AG09319 (cell line): ENCODE measurements around the gene PKLR.

ENCODE experiments used
- DNase-seq: peaks from one replicate; pipeline ENCODE4 v3.0.0-alpha.2; 2010; ENCODE audit warnings: low read depth; ENCODE audit errors: extremely low read depth
- CTCF ChIP-seq: IDR thresholded peaks from 2 replicates; pipeline ENCODE4 v1.5.1; 2011; ENCODE audit warnings: low read depth, mild to moderate bottlenecking, inconsistent platforms, low read length, moderate library complexity

The PKLR gene

GRCh38 chr1:155261493-155261851, 39.8 kb downstream of the PKLR start:
- no peak; the same call in 1 of the 2 replicates for TF ChIP-seq CTCF
- no peak for DNase-seq

- DNase-seq = no peak
- no peak for TF ChIP-seq CTCF
Observed at GRCh38 chr1:155260276-155260675, 41.0 kb downstream of the PKLR start.

- DNase-seq = no peak
- no peak for TF ChIP-seq CTCF
Observed at GRCh38 chr1:155256058-155256852, 45.0 kb downstream of the PKLR start.

- no peak for TF ChIP-seq CTCF
- peak; percentile 57 for DNase-seq
Observed at GRCh38 chr1:155255243-155256007, 45.8 kb downstream of the PKLR start, which contains the start of gene ENTREP3. Gene ENTREP3 (minus strand): TSS chr1:155255483. CDS start chr1:155254877, 606 bp downstream.

- no peak for DNase-seq
- TF ChIP-seq CTCF = no peak
Observed at GRCh38 chr1:155254714-155255242, 46.5 kb downstream of the PKLR start.

- TF ChIP-seq CTCF = no peak
- no peak for DNase-seq
Observed at GRCh38 chr1:155254228-155254713, 47.0 kb downstream of the PKLR start.

- no peak for TF ChIP-seq CTCF
- no peak for DNase-seq
Observed at GRCh38 chr1:155253797-155254196, 47.4 kb downstream of the PKLR start.
